ENCODE measurements around the gene SLC22A2.

DNA sequence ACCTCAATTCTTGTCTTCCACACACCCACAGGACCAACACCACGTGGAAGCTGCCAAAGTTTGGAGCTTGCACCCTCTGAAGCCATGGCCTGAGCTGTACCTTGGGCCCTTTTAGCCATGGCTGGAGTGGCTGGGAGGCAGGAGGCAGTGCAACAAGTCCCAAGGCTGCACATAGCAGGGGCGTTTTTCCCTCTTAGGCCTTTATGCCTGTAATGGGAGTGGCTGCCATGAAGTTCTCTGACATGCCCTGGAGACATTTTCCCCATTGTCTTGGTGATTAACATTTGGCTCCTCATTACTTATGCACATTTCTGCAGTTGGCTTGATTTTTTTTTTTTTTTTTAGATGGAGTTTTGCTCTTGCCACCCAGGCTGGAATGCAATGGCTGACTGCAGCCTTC is 45.2 kb upstream of the SLC22A2 start:
- TF ChIP-seq ZFX (IDR thresholded peaks at IDR 0.05; ENCODE audit: borderline replicate concordance) = no peak
- TF ChIP-seq, protein P1, sequence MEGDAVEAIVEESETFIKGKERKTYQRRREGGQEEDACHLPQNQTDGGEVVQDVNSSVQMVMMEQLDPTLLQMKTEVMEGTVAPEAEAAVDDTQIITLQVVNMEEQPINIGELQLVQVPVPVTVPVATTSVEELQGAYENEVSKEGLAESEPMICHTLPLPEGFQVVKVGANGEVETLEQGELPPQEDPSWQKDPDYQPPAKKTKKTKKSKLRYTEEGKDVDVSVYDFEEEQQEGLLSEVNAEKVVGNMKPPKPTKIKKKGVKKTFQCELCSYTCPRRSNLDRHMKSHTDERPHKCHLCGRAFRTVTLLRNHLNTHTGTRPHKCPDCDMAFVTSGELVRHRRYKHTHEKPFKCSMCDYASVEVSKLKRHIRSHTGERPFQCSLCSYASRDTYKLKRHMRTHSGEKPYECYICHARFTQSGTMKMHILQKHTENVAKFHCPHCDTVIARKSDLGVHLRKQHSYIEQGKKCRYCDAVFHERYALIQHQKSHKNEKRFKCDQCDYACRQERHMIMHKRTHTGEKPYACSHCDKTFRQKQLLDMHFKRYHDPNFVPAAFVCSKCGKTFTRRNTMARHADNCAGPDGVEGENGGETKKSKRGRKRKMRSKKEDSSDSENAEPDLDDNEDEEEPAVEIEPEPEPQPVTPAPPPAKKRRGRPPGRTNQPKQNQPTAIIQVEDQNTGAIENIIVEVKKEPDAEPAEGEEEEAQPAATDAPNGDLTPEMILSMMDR (IDR thresholded peaks at IDR 0.05) = no peak
